ENCODE results near the gene DIPK2B.

GRCh38 chrX:45184211-45184610, 16.5 kb downstream of the DIPK2B start:
- TF ChIP-seq POLR2AphosphoS5 (IDR thresholded peaks at IDR 0.05), result no peak
- TF ChIP-seq POLR2A (IDR thresholded peaks at IDR 0.05), result no peak

Measured in spleen (tissue), 3 donors.